Measurements from ENCODE around the gene KRT3.

Gene KRT3

DNA sequence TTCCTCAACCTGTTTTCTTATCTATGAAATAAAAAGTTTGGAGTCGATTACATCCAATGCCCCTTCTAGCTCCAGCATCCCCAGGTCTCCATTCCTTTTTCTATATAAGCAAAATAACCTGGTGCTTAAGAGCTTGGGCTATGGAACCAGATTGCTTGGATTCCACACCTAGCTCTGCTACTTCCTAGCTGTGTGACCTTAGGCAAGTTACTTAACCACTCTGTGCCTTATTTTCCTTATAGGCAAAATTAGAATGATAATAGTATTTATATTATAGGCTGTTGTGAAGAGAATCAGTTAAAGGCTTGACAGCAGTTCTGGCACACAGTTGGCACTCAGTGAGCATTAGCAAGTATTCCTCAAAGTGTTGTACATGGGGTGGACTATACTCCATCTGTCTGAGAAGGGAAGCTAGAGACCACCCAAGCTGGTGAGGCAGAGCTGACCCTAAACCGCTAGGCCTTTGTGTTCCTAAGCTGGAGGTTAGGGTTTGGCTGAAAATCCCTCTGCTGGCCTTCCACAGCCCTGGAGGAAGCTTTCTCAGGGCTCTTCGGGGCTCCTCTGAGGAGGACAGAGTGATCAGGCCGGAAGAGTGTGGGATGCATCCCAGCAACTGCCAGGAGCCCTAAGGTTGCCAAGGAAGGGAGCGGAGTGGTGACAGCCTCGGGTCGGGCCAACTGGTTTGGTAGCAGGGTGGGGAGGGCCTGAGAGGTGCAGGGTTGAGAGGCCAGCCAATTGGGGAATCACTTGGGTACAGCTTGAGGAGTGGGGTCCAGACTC, 24.0 kb upstream of the KRT3 start:
- no peak for TF ChIP-seq CTCF (IDR thresholded peaks at IDR 0.05)

- TF ChIP-seq CTCF (IDR thresholded peaks at IDR 0.05), result no peak
These were observed 23.0 kb upstream of the KRT3 start for GRCh38 chr12:52818887-52819420.

DNA sequence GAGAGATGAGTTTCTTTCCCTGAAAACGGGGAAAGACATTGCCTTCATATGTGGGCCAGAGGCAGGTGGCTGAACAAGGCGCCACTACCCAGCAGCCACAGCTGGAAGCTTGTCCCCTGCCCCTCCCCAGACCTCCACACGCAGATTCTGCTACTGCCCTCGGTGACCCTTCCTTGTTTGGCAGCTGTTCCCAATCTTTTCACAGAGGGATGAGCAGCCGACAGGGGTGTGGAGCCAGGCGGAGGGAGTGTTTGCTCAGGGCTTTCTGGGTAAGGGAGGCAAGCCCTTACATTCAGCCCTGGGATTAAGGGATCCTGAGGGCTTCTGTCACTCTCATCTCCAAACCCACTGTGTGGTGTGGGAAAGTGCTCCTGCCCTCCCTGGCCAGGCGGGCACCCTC, 22.5 kb upstream of the KRT3 start:
- no peak for TF ChIP-seq CTCF (IDR thresholded peaks at IDR 0.05)

DNA sequence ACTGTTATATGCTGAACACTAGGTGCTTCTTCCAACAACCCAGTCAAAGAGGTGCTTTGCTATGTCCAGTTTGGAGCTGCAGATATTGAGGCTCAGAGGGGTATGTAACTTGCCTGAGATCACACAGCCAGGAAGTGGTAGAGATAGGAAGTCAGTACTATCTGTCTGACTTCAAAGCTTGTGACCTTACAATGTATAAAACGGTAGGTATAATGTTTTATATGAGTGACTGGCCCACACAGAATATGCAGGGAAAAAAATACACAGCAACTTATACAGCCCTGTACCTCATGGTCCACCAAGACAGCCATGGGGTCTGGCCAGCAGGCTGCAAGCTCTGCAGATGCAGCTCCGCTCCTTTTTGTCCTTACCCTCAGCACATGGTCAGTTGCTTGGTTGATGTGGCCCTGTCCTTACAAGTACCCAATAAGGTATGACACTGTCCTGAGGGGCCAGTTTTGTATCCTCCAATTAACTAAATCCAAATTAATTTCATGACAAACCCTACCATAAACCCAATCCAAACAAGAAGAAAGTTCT, 21.9 kb upstream of the KRT3 start:
- no peak for TF ChIP-seq CTCF (IDR thresholded peaks at IDR 0.05)

- TF ChIP-seq CTCF (IDR thresholded peaks at IDR 0.05), result no peak
These were observed 21.2 kb upstream of the KRT3 start for GRCh38 chr12:52817003-52817698.

GRCh38 chr12:52815676-52816588, 20.0 kb upstream of the KRT3 start:
- TF ChIP-seq CTCF (IDR thresholded peaks at IDR 0.05), result no peak

DNA sequence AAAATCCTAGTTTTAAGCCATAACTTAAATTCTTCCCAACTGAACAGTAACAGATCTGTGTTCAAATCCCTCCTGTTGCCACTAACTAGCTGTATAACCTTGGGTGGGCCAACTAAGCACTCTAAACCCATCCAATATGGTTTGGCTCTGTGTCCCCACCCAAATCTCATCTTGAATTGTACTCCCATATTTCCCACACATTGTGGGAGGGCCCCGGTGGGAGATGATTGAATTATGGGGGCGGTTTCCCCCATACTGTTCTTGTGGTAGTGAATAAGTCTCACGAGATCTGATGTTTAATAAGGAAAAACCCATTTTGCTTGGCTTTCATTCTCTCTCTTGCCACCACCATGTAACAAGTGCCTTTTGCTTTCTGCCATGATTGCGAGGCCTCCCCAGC, 19.2 kb upstream of the KRT3 start:
- no peak for TF ChIP-seq CTCF (IDR thresholded peaks at IDR 0.05)

Measured in LNCAP (cell line).